Endothelial cell of umbilical vein (primary cell): Measurements from ENCODE around the gene NRM. TPM values are rescaled to one million over a fixed set of nuclear protein-coding genes. Genes with fewer than 3 reads are reported as not detected.

Source experiments
- BruUV-seq: library from RNA; stranded (reverse); fragments of 400-500 nt; replicated peaks from 2 replicates; lab custom pipeline; 2021; lab: Mats Ljungman, UMichigan
- CTCF ChIA-PET: fragments of 300-600, 350-600 bp; sonication (Branson Sonifier 250); formaldehyde crosslinking; loops from one replicate; lab custom pipeline; 2021; ENCODE audit warnings: antibody characterized with exemption, inconsistent platforms; lab: Charles Lee
- POLR2A ChIA-PET: fragments of 300-600, 350-600 bp; sonication (Branson Sonifier 250); formaldehyde crosslinking; loops from one replicate; lab custom pipeline; 2021; ENCODE audit warnings: antibody characterized with exemption, inconsistent platforms; lab: Charles Lee
- DNase-seq: peaks from one replicate; pipeline ENCODE4 v3.0.0-alpha.2; 2011; ENCODE audit warnings: low read depth, low spot score
- FAIRE-seq: peaks from 2 replicates; lab custom pipeline; 2011; peaks lifted over from hg19 to GRCh38; lab: Jason Lieb, UNC
- H2AFZ ChIP-seq: 2 replicates; pipeline ENCODE4 v1.6.0; 2012; ENCODE audit warnings: low read depth, low read length, control low read depth, inconsistent platforms
- H3K27ac ChIP-seq: 2 replicates; pipeline ENCODE4 v1.5.1; 2011; ENCODE audit warnings: low read depth, mild to moderate bottlenecking, control low read depth, low read length, moderate library complexity; ENCODE audit not compliant: insufficient read depth
- H3K27me3 ChIP-seq, 2 experiments: 2 replicates each; pipeline versions ENCODE4 v1.6.0 to v1.6.1; 2011; ENCODE audit warnings: low read length in 2 of 2, mixed read lengths in 1 of 2; ENCODE audit not compliant: control insufficient read depth in 2 of 2, insufficient read depth in 2 of 2
- H3K36me3 ChIP-seq, 2 experiments: 2 replicates in 1 of 2; 3 replicates in 1 of 2; pipeline ENCODE4 v1.5.1; 2011; ENCODE audit warnings: low read length in 2 of 2, mild to moderate bottlenecking in 1 of 2, moderate library complexity in 1 of 2; ENCODE audit not compliant: control insufficient read depth in 2 of 2, insufficient read depth in 2 of 2; ENCODE audit errors: extremely low read depth in 1 of 2
- H3K4me1 ChIP-seq: 3 replicates; pipeline ENCODE4 v1.5.1; 2011; ENCODE audit warnings: mild to moderate bottlenecking, low read length; ENCODE audit not compliant: control insufficient read depth, insufficient read depth; ENCODE audit errors: extremely low read depth
- H3K4me2 ChIP-seq: 2 replicates; pipeline ENCODE4 v1.6.1; 2011; ENCODE audit warnings: low read length, control low read depth, mixed read lengths; ENCODE audit not compliant: insufficient read depth
- H3K4me3 ChIP-seq, 3 experiments: fragments of 200-600 bp in 1 of 3; sonication (generic), shearing (Covaris generic) in 1 of 3; replicated peaks in 1 of 3; 2 replicates each; pipeline ENCODE4 v1.5.1; 2011 to 2016; ENCODE audit warnings: control low read depth in 3 of 3, low read length in 3 of 3, mild to moderate bottlenecking in 2 of 3, inconsistent platforms in 1 of 3, low read depth in 1 of 3, moderate library complexity in 1 of 3; ENCODE audit not compliant: insufficient read depth in 1 of 3
- H3K79me2 ChIP-seq: 2 replicates; pipeline ENCODE4 v1.6.0; 2012; ENCODE audit warnings: low read length, inconsistent platforms; ENCODE audit not compliant: control insufficient read depth, insufficient read depth
- H3K9ac ChIP-seq: replicated peaks from 2 replicates; pipeline ENCODE3; 2011; ENCODE audit warnings: low read length, control low read depth; ENCODE audit not compliant: insufficient read depth; ENCODE audit errors: extremely low read depth
- H3K9me1 ChIP-seq: replicated peaks from 3 replicates; pipeline ENCODE4 v1.6.0; 2011; ENCODE audit warnings: mild to moderate bottlenecking, low read length; ENCODE audit not compliant: control insufficient read depth, insufficient read depth; ENCODE audit errors: extremely low read depth
- H3K9me3 ChIP-seq: replicated peaks from 2 replicates; pipeline ENCODE4 v1.5.1; 2012; ENCODE audit warnings: low read length, inconsistent platforms; ENCODE audit not compliant: control insufficient read depth, insufficient read depth
- H4K20me1 ChIP-seq: replicated peaks from 2 replicates; pipeline ENCODE3; 2011; ENCODE audit warnings: mild to moderate bottlenecking, low read length; ENCODE audit not compliant: control insufficient read depth, insufficient read depth; ENCODE audit errors: extremely low read depth
- CTCF ChIP-seq, 2 donors: IDR thresholded peaks; 1 replicate in 1 of 2; 2 replicates in 1 of 2; pipeline ENCODE4 v1.5.1; 2011; ENCODE audit warnings: low read length in 2 of 2, mild to moderate bottlenecking in 2 of 2, moderate library complexity in 2 of 2, control low read depth in 1 of 2, inconsistent platforms in 1 of 2, low read depth in 1 of 2; ENCODE audit not compliant: insufficient read depth in 1 of 2; ENCODE audit errors: extremely low read depth in 1 of 2
- EZH2 ChIP-seq: IDR thresholded peaks from 2 replicates; pipeline ENCODE4 v1.6.1; 2012; ENCODE audit warnings: borderline replicate concordance, low read depth, mild to moderate bottlenecking, moderate library complexity, low read length, inconsistent platforms; ENCODE audit not compliant: severe bottlenecking
- GATA2 ChIP-seq: IDR thresholded peaks from 2 replicates; pipeline ENCODE4 v1.7.0; 2011; ENCODE audit warnings: low read depth, mild to moderate bottlenecking, moderate library complexity, mixed read lengths, low read length; ENCODE audit not compliant: insufficient read length, insufficient read depth
- MAX ChIP-seq: IDR thresholded peaks from 2 replicates; pipeline ENCODE4 v1.6.1; 2011; ENCODE audit not compliant: insufficient read depth, insufficient read length
- MYC ChIP-seq: IDR thresholded peaks from one replicate; pipeline ENCODE4 v1.6.1; 2011; ENCODE audit warnings: mild to moderate bottlenecking, low read depth, low read length
- POLR2A ChIP-seq: IDR thresholded peaks from 2 replicates; pipeline ENCODE4 v1.6.1; 2012; ENCODE audit warnings: low read depth, mild to moderate bottlenecking, control low read depth, low read length
- POLR2AphosphoS5 ChIP-seq: IDR thresholded peaks from 2 replicates; pipeline ENCODE4 v1.6.1; 2012; ENCODE audit warnings: low read depth, mild to moderate bottlenecking, control low read depth, low read length, moderate library complexity; ENCODE audit not compliant: insufficient read depth
- dilution Hi-C: fragments of 300-500 bp; cut with MboI; formaldehyde crosslinking; loops from one replicate; pipeline ENCODE4 v1.15.0; 2019; ENCODE audit warnings: low sequenced_read_pairs; ENCODE audit not compliant: extremely low pct_ligation_motif_present
- intact Hi-C: fragments of 100-400 bp; cut with micrococcal nuclease; formaldehyde crosslinking; loops from one replicate; pipeline ENCODE4 v1.10.0; 2022
- polyA plus RNA-seq, 4 experiments: library from polyadenylated mRNA; depleted of rRNA in 3 of 4; stranded (reverse) in 3 of 4; unstranded in 1 of 4; fragments of >200 nt; gene quantifications; 2 replicates each; pipeline versions ENCODE4 v1.2.1 to v1.2.3, GENCODE V29; 2011 to 2012; ENCODE audit warnings: missing spikeins in 1 of 4
- total RNA-seq: library from RNA; stranded (reverse); gene quantifications from 2 replicates; pipeline ENCODE4 v1.2.3, GENCODE V29; 2021

The NRM gene
- total and polyA plus RNA-seq, 2 donors (not counting 3 experiments of a cell fraction or from before 2014, with no cell fraction given), result 32.2 to 33.8 TPM

- peak; percentile 35 for DNase-seq
- ChIA-PET POLR2A (interaction anchor here (0.7 to 1.8 kb wide), 2 partner anchors 33 to 37 kb away, joined by 3 to 6 read pairs; partner anchors contain the start of gene MDC1), CTCF (interaction anchor here (1.0 to 5.2 kb wide), 8 partner anchors 11 to 46 kb away, joined by 3 to 25 read pairs (median 4); partner anchors contain the start of gene DHX16)
- no peaks in the 10 kb centered on the region for H3K9me3 ChIP-seq
- H3K4me2 ChIP-seq, result peak overlapping the region; percentile 80
- TF ChIP-seq MYC (no peak), EZH2 (no peak), CTCF (IDR thresholded peaks at IDR 0.05; ENCODE audit: extremely low read depth in 1 of 2, insufficient read depth in 1 of 2, low read depth in 1 of 2, low read length in 2 of 2) (no peak), MAX (no peak), POLR2AphosphoS5 (peak; percentile 46), POLR2A (peak; percentile 60), GATA2 (no peak)
- no peak overlapping the region for H2AFZ ChIP-seq
- H3K36me3 ChIP-seq, result no peaks in the 10 kb centered on the region
- peaks cover 89% of the 10 kb centered on the region for H3K79me2 ChIP-seq
- no peaks in the 10 kb centered on the region for H4K20me1 ChIP-seq
- H3K9ac ChIP-seq, result peak overlapping the region; percentile 91
- peak overlapping the region; percentile 81 to 93 (median 92) for H3K4me3 ChIP-seq
- dilution Hi-C loops (no loop called here), intact Hi-C loops (no loop called here)
- no peaks in the 10 kb centered on the region for H3K9me1 ChIP-seq
- FAIRE-seq, result peak; percentile 85
- peaks cover 41% of the 10 kb centered on the region for H3K4me1 ChIP-seq
- no peaks in the 10 kb centered on the region for H3K27me3 ChIP-seq
- peak overlapping the region; percentile 68 for H3K27ac ChIP-seq
- no TSS peak for BruUV-seq
Observed at GRCh38 chr6:30684386-30685156, 6.2 kb downstream of the NRM start.
